SW 1271 (cell line): Measurements from ENCODE around the gene VGF.
"Not testable (repeated sequence)": the region's sequence is repeated elsewhere in the genome, so short reads cannot be mapped to it uniquely, and the experiment has no call there.

ENCODE experiments used
- DNase-seq, 2 experiments: peaks; one replicate each; lab custom pipeline; 2025; lab: John Stamatoyannopoulos, UW

The VGF gene

GRCh38 chr7:101137651-101138212, 27.6 kb downstream of the VGF start:
- DNase-seq = no peak

DNA sequence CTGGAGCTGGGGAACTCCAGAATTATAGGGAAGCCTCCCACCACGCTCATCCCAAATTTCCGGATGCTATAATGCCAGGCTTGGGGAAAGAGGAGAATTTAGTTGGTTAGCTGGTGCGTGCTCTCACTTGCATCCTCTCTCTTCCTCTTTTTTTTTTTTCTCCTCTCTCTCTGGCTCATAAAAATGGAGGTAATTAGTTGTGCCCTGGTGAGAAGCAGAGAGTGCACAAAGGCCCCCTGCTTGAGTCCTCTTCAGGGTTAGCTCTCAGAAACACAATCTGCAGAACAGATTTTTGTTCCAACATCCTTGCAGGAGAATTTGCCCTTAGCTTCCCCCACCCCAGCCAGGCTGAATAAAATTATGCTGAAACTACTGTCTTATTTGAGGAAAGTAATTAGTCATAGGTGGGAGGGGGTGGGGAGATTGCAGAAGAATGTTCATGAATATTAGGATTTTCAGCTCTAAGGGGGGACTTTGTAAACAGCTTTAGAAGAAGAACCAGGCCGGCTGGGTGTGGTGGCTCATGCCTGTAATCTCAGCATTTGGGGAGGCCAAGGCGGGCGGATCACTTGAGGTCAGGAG, 30.9 kb downstream of the VGF start:
- DNase-seq = no peak

GRCh38 chr7:101133621-101134398, 31.6 kb downstream of the VGF start:
- DNase-seq = no peak

DNA sequence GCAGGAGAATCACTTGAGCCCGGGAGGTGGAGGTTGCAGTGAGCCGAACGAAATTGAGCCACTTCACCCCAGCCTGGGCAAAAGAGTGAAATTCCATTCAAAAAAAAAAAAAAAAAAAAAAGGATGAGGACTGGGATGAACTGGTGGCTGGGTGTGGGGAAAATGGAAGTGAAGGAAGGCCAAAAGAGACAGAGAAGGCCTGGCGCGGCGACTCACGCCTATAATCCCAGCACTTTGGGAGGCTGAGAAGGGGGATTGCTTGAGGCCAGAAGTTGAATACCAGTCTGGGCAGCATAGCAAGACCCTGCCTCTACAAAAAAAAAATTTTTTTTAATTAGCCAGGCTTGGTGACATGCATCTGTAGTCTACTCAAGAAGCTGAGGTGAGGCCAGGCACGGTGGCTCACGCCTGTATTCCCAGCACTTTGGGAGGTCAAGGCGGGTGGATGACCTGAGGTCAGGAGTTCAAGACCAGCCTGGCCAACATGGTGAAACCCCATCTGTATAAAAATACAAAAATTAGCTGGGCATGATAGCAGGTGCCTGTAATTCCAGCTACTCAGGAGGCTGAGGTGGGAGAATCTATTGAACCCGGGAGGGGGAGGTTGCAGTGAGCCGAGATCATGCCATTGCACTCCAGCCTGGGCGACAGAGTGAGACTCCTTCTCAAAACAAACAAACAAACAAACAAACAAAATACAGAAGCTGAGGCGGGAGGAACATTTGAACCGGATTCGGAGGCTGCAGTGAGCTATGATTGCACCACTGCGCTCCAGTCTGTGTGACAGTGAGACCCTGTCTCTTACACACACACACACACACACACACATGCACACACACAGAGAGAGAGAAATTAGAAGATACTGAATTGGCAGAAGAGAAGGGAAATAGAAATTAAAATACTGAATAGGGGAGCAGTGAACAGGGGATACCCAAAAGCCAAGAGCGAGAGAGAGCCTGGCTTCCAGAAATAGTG, 32.5 kb downstream of the VGF start:
- DNase-seq = not testable (repeated sequence)

DNA sequence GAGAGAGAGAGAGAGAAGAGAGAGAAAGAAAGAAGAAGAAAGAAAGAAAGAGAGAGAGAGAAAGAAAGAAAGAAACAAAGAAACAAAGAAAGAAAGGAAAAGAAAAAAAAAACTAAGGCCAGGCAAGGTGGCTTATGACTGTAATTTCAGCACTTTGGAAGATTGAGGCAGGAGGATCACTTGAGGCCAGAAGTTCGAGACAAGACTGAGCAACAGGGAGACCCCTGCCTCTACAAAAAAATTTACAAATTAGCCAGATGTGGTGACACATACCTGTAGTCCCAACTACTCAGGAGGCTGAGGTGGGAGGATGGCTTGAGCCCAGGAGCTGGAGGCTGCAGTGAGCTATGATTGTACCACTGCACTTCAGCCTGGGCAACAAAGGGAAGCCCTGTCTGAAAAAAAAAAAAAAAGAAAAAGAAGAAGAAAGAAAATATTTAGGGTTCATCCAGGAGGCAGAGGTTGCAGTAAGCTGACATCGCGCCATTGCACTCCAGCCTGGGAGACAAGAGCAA, 35.7 kb downstream of the VGF start:
- DNase-seq = no peak

DNA sequence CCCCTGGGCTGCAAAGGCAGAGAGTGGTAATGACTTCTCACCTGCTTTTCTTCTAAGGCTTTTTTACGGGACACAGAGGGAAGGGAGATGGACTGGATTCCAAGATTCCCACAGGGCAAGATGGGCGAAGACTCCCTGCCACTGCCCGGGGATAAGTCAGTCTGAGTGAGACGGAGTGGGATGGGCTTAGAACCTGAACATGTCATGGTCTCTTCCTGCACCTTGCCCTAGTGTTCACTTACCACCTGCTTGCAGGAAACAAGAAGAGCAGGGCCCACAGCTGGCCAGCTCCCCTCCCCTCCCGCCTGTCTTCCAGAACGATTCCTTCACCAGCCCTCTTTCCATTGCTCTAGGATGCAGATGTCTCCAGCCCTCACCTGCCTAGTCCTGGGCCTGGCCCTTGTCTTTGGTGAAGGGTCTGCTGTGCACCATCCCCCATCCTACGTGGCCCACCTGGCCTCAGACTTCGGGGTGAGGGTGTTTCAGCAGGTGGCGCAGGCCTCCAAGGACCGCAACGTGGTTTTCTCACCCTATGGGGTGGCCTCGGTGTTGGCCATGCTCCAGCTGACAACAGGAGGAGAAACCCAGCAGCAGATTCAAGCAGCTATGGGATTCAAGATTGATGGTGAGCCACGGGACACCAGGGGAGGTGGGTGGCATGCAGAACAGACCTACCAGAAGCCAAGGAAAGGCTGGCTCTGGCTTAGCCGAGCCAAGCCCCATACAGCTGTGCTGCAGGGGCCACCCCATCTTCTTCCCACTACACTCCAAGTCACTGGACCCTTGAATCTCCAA, 37.1 kb downstream of the VGF start:
- DNase-seq = no peak

GRCh38 chr7:101127460-101128039, 37.8 kb downstream of the VGF start:
- no peak for DNase-seq

DNA sequence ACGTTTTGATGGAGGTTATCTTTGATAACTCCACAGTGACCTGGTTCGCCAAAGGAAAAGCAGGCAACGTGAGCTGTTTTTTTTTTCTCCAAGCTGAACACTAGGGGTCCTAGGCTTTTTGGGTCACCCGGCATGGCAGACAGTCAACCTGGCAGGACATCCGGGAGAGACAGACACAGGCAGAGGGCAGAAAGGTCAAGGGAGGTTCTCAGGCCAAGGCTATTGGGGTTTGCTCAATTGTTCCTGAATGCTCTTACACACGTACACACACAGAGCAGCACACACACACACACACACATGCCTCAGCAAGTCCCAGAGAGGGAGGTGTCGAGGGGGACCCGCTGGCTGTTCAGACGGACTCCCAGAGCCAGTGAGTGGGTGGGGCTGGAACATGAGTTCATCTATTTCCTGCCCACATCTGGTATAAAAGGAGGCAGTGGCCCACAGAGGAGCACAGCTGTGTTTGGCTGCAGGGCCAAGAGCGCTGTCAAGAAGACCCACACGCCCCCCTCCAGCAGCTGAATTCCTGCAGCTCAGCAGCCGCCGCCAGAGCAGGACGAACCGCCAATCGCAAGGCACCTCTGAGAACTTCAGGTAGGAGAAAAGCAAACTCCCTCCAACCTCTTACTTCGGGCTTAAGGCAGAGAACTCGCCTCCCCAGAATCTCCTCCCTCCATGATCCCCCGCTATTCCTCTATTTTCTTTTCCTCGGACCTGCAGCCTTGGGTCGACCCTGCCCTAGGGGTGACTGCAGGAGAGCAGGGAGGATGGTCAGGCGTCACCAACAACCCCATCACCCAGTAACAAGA, 38.5 kb downstream of the VGF start, which contains the start of gene SERPINE1:
TSS of gene SERPINE1 (plus strand) at position 454 of the 809 bp plus-strand sequence. CDS start 1,290 bp downstream, outside the sequence.
- peak; percentile 68 to 88 for DNase-seq

GRCh38 chr7:101125989-101126650, 39.2 kb downstream of the VGF start:
- peak in 1 of 2 experiments; percentile 43 for DNase-seq

DNA sequence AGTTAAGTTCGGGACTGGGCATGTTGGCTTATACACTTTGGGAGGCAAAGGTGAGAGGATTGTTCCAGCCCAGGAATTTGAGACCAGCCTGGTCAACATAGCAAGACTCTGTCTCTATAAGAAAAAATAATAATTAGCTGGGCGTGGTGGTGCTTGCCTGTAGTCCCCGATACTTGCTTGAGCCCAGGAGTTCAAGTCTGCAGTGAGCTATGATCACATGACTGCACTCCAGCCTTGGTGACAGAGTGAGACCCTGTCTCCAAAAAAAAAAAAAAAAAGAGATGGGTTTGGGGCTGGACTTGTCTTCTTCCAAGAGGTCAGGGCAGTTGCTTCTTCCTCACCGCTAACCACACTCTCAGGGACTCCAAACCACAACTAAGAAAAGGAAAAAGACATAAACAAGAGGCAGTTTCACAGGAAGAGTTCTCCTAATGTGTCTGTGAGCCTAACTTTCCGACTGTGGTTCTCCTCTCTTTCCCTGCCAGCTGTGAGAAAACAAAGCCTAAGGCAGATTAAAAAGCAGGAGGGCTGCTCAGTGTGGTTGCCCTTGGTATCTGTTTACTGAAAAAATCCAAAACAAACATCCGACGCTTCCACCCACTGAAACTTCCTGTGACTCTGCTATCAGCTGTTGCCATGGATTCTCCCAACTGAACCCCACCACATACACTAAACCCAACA, 40.9 kb downstream of the VGF start:
- DNase-seq = peak; percentile 21 to 89

DNA sequence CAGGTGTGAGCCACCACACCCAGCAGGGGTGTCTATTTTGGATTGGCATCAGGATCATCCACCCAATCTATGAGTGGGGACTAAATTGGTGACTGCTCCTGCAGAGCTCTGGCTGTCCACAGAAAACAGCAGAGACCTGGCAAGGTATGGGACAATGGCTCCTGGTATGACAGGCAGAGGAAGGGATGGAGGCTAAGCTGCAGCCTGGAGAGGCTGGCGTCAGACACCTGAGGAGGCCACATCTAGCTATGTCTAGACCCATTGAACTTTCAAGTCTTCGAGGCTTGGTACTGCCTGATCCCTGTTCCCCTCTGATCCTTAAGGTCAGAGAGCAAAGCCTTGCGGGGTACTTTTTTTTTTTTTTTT, 41.7 kb downstream of the VGF start:
- DNase-seq = no peak

GRCh38 chr7:101122933-101123702, 42.3 kb downstream of the VGF start:
- DNase-seq = no peak

DNA sequence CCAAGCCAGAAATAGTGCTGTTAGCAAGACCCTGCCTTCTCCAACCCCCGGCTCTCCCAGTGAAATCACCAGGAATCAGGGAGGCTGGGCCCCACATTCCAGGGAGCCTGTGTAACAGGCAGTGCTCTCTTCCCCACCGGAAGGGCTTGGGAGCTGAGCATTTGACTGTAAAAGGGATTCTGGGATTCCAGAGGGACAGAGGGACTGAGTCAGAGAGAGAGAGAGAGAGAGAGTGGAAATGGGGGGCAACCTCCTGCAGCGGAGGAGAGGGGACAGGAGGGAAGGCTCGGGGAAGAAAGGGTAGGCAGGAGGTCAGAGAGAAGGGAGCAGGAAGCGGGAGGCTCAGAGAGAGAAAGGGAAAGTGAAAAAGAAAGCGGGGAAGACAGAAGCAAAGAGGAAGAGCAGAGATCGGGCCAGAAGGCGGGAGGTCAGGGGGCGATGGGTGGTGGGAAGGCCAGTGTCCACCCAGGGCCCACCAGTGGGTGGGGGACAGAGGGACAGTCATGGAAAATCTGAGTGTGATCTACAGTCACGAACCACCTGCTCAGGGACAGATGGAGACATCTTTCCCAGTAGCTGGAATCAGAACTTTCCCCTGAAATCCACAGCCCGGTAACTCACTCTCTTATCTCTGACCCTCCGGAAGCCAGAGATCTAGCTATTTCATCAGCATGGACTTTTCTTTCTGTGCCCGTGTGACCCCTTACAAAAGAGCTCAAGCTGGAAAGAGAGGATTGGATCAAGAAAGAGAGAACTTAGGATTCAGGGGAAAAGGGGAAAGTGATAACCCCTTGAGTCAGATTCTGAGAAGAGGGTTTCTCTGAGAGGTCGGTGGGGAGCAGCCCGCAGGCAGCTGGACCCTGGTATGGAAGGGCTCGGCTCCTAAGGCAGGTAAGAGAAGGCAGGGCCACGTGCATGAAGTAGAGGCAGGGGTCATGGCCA, 43.1 kb downstream of the VGF start:
- DNase-seq = peak; percentile 87 to 93

DNA sequence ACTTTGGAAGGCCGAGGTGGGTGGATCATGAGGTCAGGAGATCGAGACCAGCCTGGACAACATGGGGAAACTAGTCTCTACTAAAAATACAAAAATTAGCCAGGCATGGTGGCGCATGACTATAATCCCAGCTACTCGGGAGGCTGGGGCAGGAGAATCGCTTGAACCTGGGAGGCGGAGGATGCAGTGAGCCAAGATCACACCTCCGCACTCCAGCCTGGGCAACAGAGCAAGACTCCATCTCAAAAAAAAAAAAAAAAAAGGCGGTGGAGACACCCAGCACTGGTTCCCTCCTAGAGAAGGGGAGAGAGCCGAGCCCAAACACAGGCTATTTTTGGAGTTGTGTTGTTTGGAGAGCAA, 43.8 kb downstream of the VGF start:
- DNase-seq = not testable (repeated sequence)

GRCh38 chr7:101120315-101120714, 45.1 kb downstream of the VGF start:
- no peak for DNase-seq

DNA sequence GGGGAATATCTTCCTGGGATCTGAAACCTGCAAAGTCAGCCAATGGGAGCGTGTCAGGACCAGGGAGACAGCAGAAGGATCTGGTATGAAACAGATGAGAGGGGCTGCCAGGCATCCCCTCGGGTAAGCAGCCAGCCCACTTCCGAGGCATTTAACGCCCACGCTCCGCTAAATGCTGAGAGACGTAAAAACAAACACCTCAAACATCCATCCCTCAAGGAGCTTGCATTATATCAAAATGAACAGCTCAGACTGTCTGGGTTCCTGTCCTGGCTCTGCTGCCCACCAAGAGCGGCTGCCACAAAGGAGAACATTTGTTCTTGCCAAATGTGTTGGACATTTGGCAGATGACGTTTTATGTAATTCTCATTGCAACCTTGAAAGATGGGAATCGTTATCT, 45.5 kb downstream of the VGF start:
- no peak for DNase-seq

DNA sequence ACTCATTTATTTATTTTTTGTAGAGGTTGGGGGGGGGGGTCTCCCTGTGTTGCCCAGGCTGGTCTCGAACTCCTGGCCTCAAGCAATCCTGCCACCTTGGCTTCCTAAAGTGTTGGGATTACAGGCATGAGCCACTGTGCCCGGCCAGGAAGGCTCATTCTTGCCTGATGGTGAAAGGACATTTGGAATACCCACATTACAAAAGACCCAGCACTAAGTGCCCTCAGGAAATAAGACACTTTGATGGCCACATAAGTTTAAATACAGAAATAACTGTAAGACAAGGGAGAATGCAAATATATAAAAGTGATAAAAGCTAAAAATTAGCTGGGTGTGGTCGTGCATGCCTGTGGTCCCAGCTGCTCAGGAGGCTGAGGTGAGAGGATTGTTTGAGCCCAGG, 46.5 kb downstream of the VGF start:
- no peak for DNase-seq
